ENCODE data around the gene CMPK2. TPM values are rescaled to one million over a fixed set of nuclear protein-coding genes. Genes with fewer than 3 reads are reported as not detected.

CMPK2 gene
- under 1 TPM; 0.71 to 0.96 TPM for polyA plus RNA-seq

- H3K27ac ChIP-seq (ENCODE audit: low read depth in 2 of 2, low read length in 1 of 2) = peak within 1 kb of the TSS; percentile 66 to 74
- no peaks in the 10 kb centered on the region for H3K4me1 ChIP-seq (ENCODE audit: control insufficient read depth in 2 of 2, insufficient read depth in 2 of 2, low read length in 1 of 2)
- H3K9me3 ChIP-seq (ENCODE audit: control insufficient read depth in 2 of 2, insufficient read depth in 1 of 2, low read depth in 1 of 2, low read length in 1 of 2) = no peaks in the 10 kb centered on the region
- H3K4me3 ChIP-seq (ENCODE audit: low read depth in 1 of 2, low read length in 2 of 2) = peak within 1 kb of the TSS; percentile 66 to 76
- H3K36me3 ChIP-seq (ENCODE audit: control insufficient read depth in 2 of 2, insufficient read depth in 2 of 2, low read length in 1 of 2) = no peaks in the 10 kb centered on the region
- 0% methylated on average over 87 to 115 of the region's 115 CpGs for WGBS, 2 donors
- H3K27me3 ChIP-seq (ENCODE audit: control insufficient read depth in 1 of 2, insufficient read depth in 2 of 2, low read length in 2 of 2) = no peaks in the 10 kb centered on the region
Measured at GRCh38 chr2:6865346-6866274, at the start of gene CMPK2. Gene CMPK2 (minus strand): TSS chr2:6865907. CDS start chr2:6865696, 211 bp downstream.

- Histone ChIP-seq H3K4me3 (ENCODE audit: low read depth in 1 of 2, low read length in 2 of 2) (no peak overlapping the region), H3K36me3 (ENCODE audit: control insufficient read depth in 2 of 2, insufficient read depth in 2 of 2, low read length in 1 of 2) (no peaks in the 10 kb centered on the region), H3K9me3 (ENCODE audit: control insufficient read depth in 2 of 2, insufficient read depth in 1 of 2, low read depth in 1 of 2, low read length in 1 of 2) (no peaks in the 10 kb centered on the region), H3K27me3 (ENCODE audit: control insufficient read depth in 1 of 2, insufficient read depth in 2 of 2, low read length in 2 of 2) (no peaks in the 10 kb centered on the region), H3K27ac (ENCODE audit: low read depth in 2 of 2, low read length in 1 of 2) (no peak overlapping the region), H3K4me1 (ENCODE audit: control insufficient read depth in 2 of 2, insufficient read depth in 2 of 2, low read length in 1 of 2) (peaks cover 4 to 6% of the 10 kb centered on the region in 2 donors)
- 88 to 92% methylated on average over 2 of the region's 2 CpGs for WGBS, 2 donors
Measured at GRCh38 chr2:6915399-6915798, 49.7 kb upstream of the CMPK2 start.

- no peak overlapping the region for H3K27ac ChIP-seq (ENCODE audit: low read depth in 2 of 2, low read length in 1 of 2)
- 46 to 63% methylated on average over 3 of the region's 3 CpGs for WGBS, 2 donors
- H3K9me3 ChIP-seq (ENCODE audit: control insufficient read depth in 2 of 2, insufficient read depth in 1 of 2, low read depth in 1 of 2, low read length in 1 of 2) = no peaks in the 10 kb centered on the region
- no peak overlapping the region for H3K4me3 ChIP-seq (ENCODE audit: low read depth in 1 of 2, low read length in 2 of 2)
- H3K27me3 ChIP-seq (ENCODE audit: control insufficient read depth in 1 of 2, insufficient read depth in 2 of 2, low read length in 2 of 2) = no peaks in the 10 kb centered on the region
- peaks cover 4 to 6% of the 10 kb centered on the region in 2 donors for H3K4me1 ChIP-seq (ENCODE audit: control insufficient read depth in 2 of 2, insufficient read depth in 2 of 2, low read length in 1 of 2)
- H3K36me3 ChIP-seq (ENCODE audit: control insufficient read depth in 2 of 2, insufficient read depth in 2 of 2, low read length in 1 of 2) = no peaks in the 10 kb centered on the region
Measured at GRCh38 chr2:6914828-6915227, 49.1 kb upstream of the CMPK2 start.

- H3K4me1 ChIP-seq (ENCODE audit: control insufficient read depth in 2 of 2, insufficient read depth in 2 of 2, low read length in 1 of 2) = peaks cover 0 to 6% of the 10 kb centered on the region in 2 donors
- no peaks in the 10 kb centered on the region for H3K9me3 ChIP-seq (ENCODE audit: control insufficient read depth in 2 of 2, insufficient read depth in 1 of 2, low read depth in 1 of 2, low read length in 1 of 2)
- H3K4me3 ChIP-seq (ENCODE audit: low read depth in 1 of 2, low read length in 2 of 2) = no peak overlapping the region
- H3K27me3 ChIP-seq (ENCODE audit: control insufficient read depth in 1 of 2, insufficient read depth in 2 of 2, low read length in 2 of 2) = no peaks in the 10 kb centered on the region
- no peaks in the 10 kb centered on the region for H3K36me3 ChIP-seq (ENCODE audit: control insufficient read depth in 2 of 2, insufficient read depth in 2 of 2, low read length in 1 of 2)
- H3K27ac ChIP-seq (ENCODE audit: low read depth in 2 of 2, low read length in 1 of 2) = no peak overlapping the region
- 84 to 85% methylated on average over 9 of the region's 9 CpGs for WGBS, 2 donors
Measured at GRCh38 chr2:6913415-6914157, 47.9 kb upstream of the CMPK2 start.

GRCh38 chr2:6911721-6912120, 46.0 kb upstream of the CMPK2 start:
- no peaks in the 10 kb centered on the region for H3K27me3 ChIP-seq (ENCODE audit: control insufficient read depth in 1 of 2, insufficient read depth in 2 of 2, low read length in 2 of 2)
- no peaks in the 10 kb centered on the region for H3K36me3 ChIP-seq (ENCODE audit: control insufficient read depth in 2 of 2, insufficient read depth in 2 of 2, low read length in 1 of 2)
- H3K4me1 ChIP-seq (ENCODE audit: control insufficient read depth in 2 of 2, insufficient read depth in 2 of 2, low read length in 1 of 2) = no peaks in the 10 kb centered on the region
- H3K9me3 ChIP-seq (ENCODE audit: control insufficient read depth in 2 of 2, insufficient read depth in 1 of 2, low read depth in 1 of 2, low read length in 1 of 2) = no peaks in the 10 kb centered on the region
- H3K4me3 ChIP-seq (ENCODE audit: low read depth in 1 of 2, low read length in 2 of 2) = no peak overlapping the region
- no peak overlapping the region for H3K27ac ChIP-seq (ENCODE audit: low read depth in 2 of 2, low read length in 1 of 2)

GRCh38 chr2:6909431-6910385, 44.0 kb upstream of the CMPK2 start:
- Histone ChIP-seq H3K9me3 (ENCODE audit: control insufficient read depth in 2 of 2, insufficient read depth in 1 of 2, low read depth in 1 of 2, low read length in 1 of 2) (no peaks in the 10 kb centered on the region), H3K27me3 (ENCODE audit: control insufficient read depth in 1 of 2, insufficient read depth in 2 of 2, low read length in 2 of 2) (no peaks in the 10 kb centered on the region), H3K27ac (ENCODE audit: low read depth in 2 of 2, low read length in 1 of 2) (no peak overlapping the region), H3K4me1 (ENCODE audit: control insufficient read depth in 2 of 2, insufficient read depth in 2 of 2, low read length in 1 of 2) (no peaks in the 10 kb centered on the region), H3K4me3 (ENCODE audit: low read depth in 1 of 2, low read length in 2 of 2) (no peak overlapping the region), H3K36me3 (ENCODE audit: control insufficient read depth in 2 of 2, insufficient read depth in 2 of 2, low read length in 1 of 2) (no peaks in the 10 kb centered on the region)
- 79 to 81% methylated on average over 8 of the region's 8 CpGs for WGBS, 2 donors

GRCh38 chr2:6908291-6908690, 42.6 kb upstream of the CMPK2 start:
- Histone ChIP-seq H3K4me1 (ENCODE audit: control insufficient read depth in 2 of 2, insufficient read depth in 2 of 2, low read length in 1 of 2) (no peaks in the 10 kb centered on the region), H3K36me3 (ENCODE audit: control insufficient read depth in 2 of 2, insufficient read depth in 2 of 2, low read length in 1 of 2) (no peaks in the 10 kb centered on the region), H3K27me3 (ENCODE audit: control insufficient read depth in 1 of 2, insufficient read depth in 2 of 2, low read length in 2 of 2) (no peaks in the 10 kb centered on the region), H3K9me3 (ENCODE audit: control insufficient read depth in 2 of 2, insufficient read depth in 1 of 2, low read depth in 1 of 2, low read length in 1 of 2) (no peaks in the 10 kb centered on the region), H3K4me3 (ENCODE audit: low read depth in 1 of 2, low read length in 2 of 2) (no peak overlapping the region), H3K27ac (ENCODE audit: low read depth in 2 of 2, low read length in 1 of 2) (no peak overlapping the region)
- WGBS, 2 donors = 84 to 86% methylated on average over 2 of the region's 2 CpGs

GRCh38 chr2:6906165-6906741, 40.5 kb upstream of the CMPK2 start:
- Histone ChIP-seq H3K4me3 (ENCODE audit: low read depth in 1 of 2, low read length in 2 of 2) (no peak overlapping the region), H3K4me1 (ENCODE audit: control insufficient read depth in 2 of 2, insufficient read depth in 2 of 2, low read length in 1 of 2) (no peaks in the 10 kb centered on the region), H3K9me3 (ENCODE audit: control insufficient read depth in 2 of 2, insufficient read depth in 1 of 2, low read depth in 1 of 2, low read length in 1 of 2) (no peaks in the 10 kb centered on the region), H3K36me3 (ENCODE audit: control insufficient read depth in 2 of 2, insufficient read depth in 2 of 2, low read length in 1 of 2) (no peaks in the 10 kb centered on the region), H3K27ac (ENCODE audit: low read depth in 2 of 2, low read length in 1 of 2) (no peak overlapping the region), H3K27me3 (ENCODE audit: control insufficient read depth in 1 of 2, insufficient read depth in 2 of 2, low read length in 2 of 2) (no peaks in the 10 kb centered on the region)
- 33 to 72% methylated on average over 1 of the region's 1 CpG for WGBS, 2 donors

- no peak overlapping the region for H3K27ac ChIP-seq (ENCODE audit: low read depth in 2 of 2, low read length in 1 of 2)
- no peaks in the 10 kb centered on the region for H3K27me3 ChIP-seq (ENCODE audit: control insufficient read depth in 1 of 2, insufficient read depth in 2 of 2, low read length in 2 of 2)
- no peaks in the 10 kb centered on the region for H3K4me1 ChIP-seq (ENCODE audit: control insufficient read depth in 2 of 2, insufficient read depth in 2 of 2, low read length in 1 of 2)
- no peaks in the 10 kb centered on the region for H3K9me3 ChIP-seq (ENCODE audit: control insufficient read depth in 2 of 2, insufficient read depth in 1 of 2, low read depth in 1 of 2, low read length in 1 of 2)
- no peak overlapping the region for H3K4me3 ChIP-seq (ENCODE audit: low read depth in 1 of 2, low read length in 2 of 2)
- no peaks in the 10 kb centered on the region for H3K36me3 ChIP-seq (ENCODE audit: control insufficient read depth in 2 of 2, insufficient read depth in 2 of 2, low read length in 1 of 2)
- WGBS, 2 donors = 87 to 90% methylated on average over 1 of the region's 1 CpG
Measured at GRCh38 chr2:6905668-6906067, 40.0 kb upstream of the CMPK2 start.

All from esophagus (tissue), 2 donors.